Measurements from ENCODE around the gene RNF144A.

The RNF144A gene

GRCh38 chr2:6906165-6906741 lies 11.0 kb upstream of the RNF144A start:
- TF ChIP-seq POLR2AphosphoS5 (IDR thresholded peaks at IDR 0.05; ENCODE audit: low read depth, low read length) (no peak), FOXP2 (optimal IDR thresholded peaks at IDR 0.05; ENCODE audit: borderline replicate concordance, extremely low read depth, extremely low read length, insufficient read depth) (no peak), TAF1 (IDR thresholded peaks at IDR 0.05; ENCODE audit: borderline replicate concordance, insufficient read depth, low read length) (no peak)

GRCh38 chr2:6908291-6908690 lies 8.9 kb upstream of the RNF144A start:
- TF ChIP-seq FOXP2 (optimal IDR thresholded peaks at IDR 0.05; ENCODE audit: borderline replicate concordance, extremely low read depth, extremely low read length, insufficient read depth) (no peak), REST (IDR thresholded peaks at IDR 0.05; ENCODE audit: insufficient read depth in 1 of 2, low read depth in 2 of 2, low read length in 2 of 2) (no peak), TAF1 (IDR thresholded peaks at IDR 0.05; ENCODE audit: borderline replicate concordance, insufficient read depth, low read length) (no peak), POLR2AphosphoS5 (IDR thresholded peaks at IDR 0.05; ENCODE audit: low read depth, low read length) (no peak), SIN3A (IDR thresholded peaks at IDR 0.05; ENCODE audit: borderline replicate concordance, insufficient read depth, low read length) (no peak)

DNA sequence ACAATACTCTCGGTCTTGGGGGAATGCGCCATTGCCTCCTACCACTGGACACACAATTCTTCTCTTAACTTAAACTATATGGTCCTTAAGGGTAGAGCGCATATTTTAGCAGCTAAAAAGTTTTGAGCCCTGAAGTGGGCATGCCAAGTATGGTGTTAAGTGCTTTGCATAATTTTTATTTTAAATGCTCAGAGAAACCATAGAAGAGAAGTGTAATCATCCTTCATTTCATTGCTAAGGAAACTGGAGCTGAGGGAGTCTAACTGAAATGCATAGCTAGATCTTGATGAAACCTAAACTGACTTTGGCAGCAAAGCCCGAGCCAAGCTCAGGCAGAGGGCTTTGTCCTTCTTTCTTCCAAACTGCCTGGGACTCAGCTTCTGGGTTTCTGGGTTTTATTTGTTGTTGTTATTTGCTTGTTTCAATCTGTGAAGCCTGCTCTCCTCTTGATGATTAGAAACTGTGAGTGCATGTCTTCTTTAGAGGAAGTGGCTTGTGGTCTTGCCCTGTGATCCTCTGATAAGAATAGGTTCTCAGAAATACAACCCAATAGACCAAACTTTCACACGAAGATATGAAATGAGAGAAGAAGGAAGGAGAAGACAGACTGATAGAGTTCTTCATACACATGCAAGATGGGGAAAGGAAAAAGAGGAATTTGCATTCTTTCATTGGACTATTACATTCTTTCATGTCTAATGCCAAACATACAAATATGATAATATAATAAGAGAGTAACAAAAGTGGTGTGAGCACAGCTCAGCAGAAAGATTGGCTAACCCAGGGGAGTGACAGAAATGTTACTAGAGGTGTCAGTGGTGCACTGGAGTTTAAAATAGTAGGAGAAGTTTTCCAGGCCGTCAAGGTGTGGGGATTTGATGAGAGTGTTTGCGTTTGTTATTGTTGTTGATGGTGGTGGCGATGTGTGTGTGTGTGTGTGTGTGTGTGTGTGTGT lies 7.5 kb upstream of the RNF144A start:
- no peak for TF ChIP-seq SIN3A (IDR thresholded peaks at IDR 0.05; ENCODE audit: borderline replicate concordance, insufficient read depth, low read length)
- no peak for TF ChIP-seq TAF1 (IDR thresholded peaks at IDR 0.05; ENCODE audit: borderline replicate concordance, insufficient read depth, low read length)
- no peak for TF ChIP-seq FOXP2 (optimal IDR thresholded peaks at IDR 0.05; ENCODE audit: borderline replicate concordance, extremely low read depth, extremely low read length, insufficient read depth)
- no peak for TF ChIP-seq REST (IDR thresholded peaks at IDR 0.05; ENCODE audit: insufficient read depth in 1 of 2, low read depth in 2 of 2, low read length in 2 of 2)
- TF ChIP-seq POLR2AphosphoS5 (IDR thresholded peaks at IDR 0.05; ENCODE audit: low read depth, low read length) = no peak

DNA sequence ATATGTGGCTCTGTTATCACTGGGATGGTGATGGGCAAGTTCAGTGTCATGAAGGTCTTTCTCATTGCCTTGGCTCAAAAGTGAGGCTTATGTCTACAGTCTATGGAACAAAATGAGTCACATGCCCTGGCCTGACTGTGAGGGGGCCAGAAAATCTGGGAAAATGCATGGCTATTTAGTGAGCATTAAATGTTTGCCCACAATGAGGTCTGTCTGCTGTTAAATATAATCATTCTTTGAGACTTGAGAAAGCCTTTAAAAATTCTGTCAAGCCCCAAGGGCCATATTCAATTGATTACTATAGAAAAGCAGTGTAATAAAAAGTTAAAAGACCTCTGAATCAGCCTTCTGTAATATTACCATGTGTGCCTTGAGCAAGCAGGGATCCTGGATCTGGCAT lies 5.5 kb upstream of the RNF144A start:
- TF ChIP-seq REST (IDR thresholded peaks at IDR 0.05; ENCODE audit: insufficient read depth in 1 of 2, low read depth in 2 of 2, low read length in 2 of 2) (no peak), FOXP2 (optimal IDR thresholded peaks at IDR 0.05; ENCODE audit: borderline replicate concordance, extremely low read depth, extremely low read length, insufficient read depth) (no peak)

GRCh38 chr2:6913415-6914157 lies 3.6 kb upstream of the RNF144A start:
- TF ChIP-seq POLR2AphosphoS5 (IDR thresholded peaks at IDR 0.05; ENCODE audit: low read depth, low read length) (no peak), TAF1 (IDR thresholded peaks at IDR 0.05; ENCODE audit: borderline replicate concordance, insufficient read depth, low read length) (no peak), FOXP2 (optimal IDR thresholded peaks at IDR 0.05; ENCODE audit: borderline replicate concordance, extremely low read depth, extremely low read length, insufficient read depth) (no peak), SIN3A (IDR thresholded peaks at IDR 0.05; ENCODE audit: borderline replicate concordance, insufficient read depth, low read length) (no peak), REST (IDR thresholded peaks at IDR 0.05; ENCODE audit: insufficient read depth in 1 of 2, low read depth in 2 of 2, low read length in 2 of 2) (no peak)
